B cell (primary cell): ENCODE data around the gene TMPRSS15. TPM values are rescaled to one million over a fixed set of nuclear protein-coding genes. Genes with fewer than 3 reads are reported as not detected.

Source experiments
- ATAC-seq: fragments of 200-7000 bp; cut with Tn5 transposase; one replicate; pipeline ENCODE4 v1.10.0; 2021; ENCODE audit warnings: low read depth, mild to moderate bottlenecking, moderate number of reproducible peaks, moderate library complexity
- CTCF ChIA-PET: fragments of 350-600 bp; sonication (Branson Sonifier 250); formaldehyde crosslinking; loops from one replicate; lab custom pipeline; 2021; ENCODE audit warnings: antibody characterized with exemption, inconsistent platforms; lab: Charles Lee
- POLR2A ChIA-PET: fragments of 350-600 bp; sonication (Branson Sonifier 250); formaldehyde crosslinking; loops from one replicate; lab custom pipeline; 2021; ENCODE audit warnings: antibody characterized with exemption; lab: Charles Lee
- DNase-seq: peaks from one replicate; pipeline ENCODE4 v3.0.0; 2013
- H2AFZ ChIP-seq: 2 replicates; pipeline ENCODE4 v1.6.1; 2012; ENCODE audit warnings: mild to moderate bottlenecking, low read depth, low read length; ENCODE audit not compliant: insufficient read depth, poor library complexity, severe bottlenecking
- H3K27ac ChIP-seq, 2 donors: 1 replicate in 1 of 2; 2 replicates in 1 of 2; pipeline ENCODE4 v1.5.1; 2012 to 2013; ENCODE audit warnings: low read length in 2 of 2, mild to moderate bottlenecking in 2 of 2, moderate library complexity in 1 of 2
- H3K27me3 ChIP-seq, 4 experiments: fragments of 200-600 bp in 1 of 4; sonication (generic) in 1 of 4; replicated peaks in 1 of 4; 1 replicate in 2 of 4; 2 replicates in 2 of 4; pipeline versions ENCODE4 v1.6.1 to v1.7.0; 2013 to 2016; ENCODE audit warnings: low read length in 3 of 4, mild to moderate bottlenecking in 2 of 4, mixed read lengths in 1 of 4, moderate library complexity in 1 of 4; ENCODE audit not compliant: insufficient read depth in 4 of 4, control insufficient read depth in 3 of 4; ENCODE audit errors: control extremely low read depth in 1 of 4
- H3K36me3 ChIP-seq, 2 experiments: replicated peaks in 1 of 2; 1 replicate in 1 of 2; 2 replicates in 1 of 2; pipeline versions ENCODE4 v1.6.1 to v1.7.1; 2013; ENCODE audit warnings: low read length in 1 of 2; ENCODE audit not compliant: insufficient read depth in 2 of 2, control insufficient read depth in 1 of 2; ENCODE audit errors: control extremely low read depth in 1 of 2, extremely low read depth in 1 of 2
- H3K4me1 ChIP-seq, 2 donors: fragments of 200-600 bp in 1 of 2; sonication (generic) in 1 of 2; 1 replicate in 1 of 2; 2 replicates in 1 of 2; pipeline versions ENCODE4 v1.5.1 to v1.6.1; 2013 to 2017; ENCODE audit warnings: low read length in 2 of 2; ENCODE audit not compliant: control insufficient read depth in 2 of 2, insufficient read depth in 2 of 2
- H3K4me2 ChIP-seq: replicated peaks from 2 replicates; pipeline ENCODE3; 2012; ENCODE audit warnings: mild to moderate bottlenecking, low read depth, low read length; ENCODE audit not compliant: poor library complexity, severe bottlenecking
- H3K4me3 ChIP-seq, 5 experiments: fragments of 200-600 bp in 1 of 5; sonication (generic) in 1 of 5; 1 replicate in 3 of 5; 2 replicates in 2 of 5; pipeline versions ENCODE4 v1.5.1 to v1.7.0; 2011 to 2016; ENCODE audit warnings: low read length in 4 of 5, mild to moderate bottlenecking in 4 of 5, low read depth in 2 of 5, control low read depth in 1 of 5, moderate library complexity in 1 of 5; ENCODE audit not compliant: insufficient read depth in 1 of 5; ENCODE audit errors: control extremely low read depth in 1 of 5, extremely low read depth in 1 of 5
- H3K79me2 ChIP-seq: fragments of 200-600 bp; sonication (generic); one replicate; pipeline ENCODE4 v1.6.0; 2016; ENCODE audit warnings: low read length; ENCODE audit not compliant: control insufficient read depth, insufficient read depth
- H3K9ac ChIP-seq: fragments of 200-600 bp; sonication (generic); 2 replicates; pipeline ENCODE4 v1.6.1; 2017; ENCODE audit warnings: mild to moderate bottlenecking, low read length, moderate library complexity
- H3K9me3 ChIP-seq, 3 donors: one replicate each; pipeline versions ENCODE4 v1.6.1 to v1.7.1; 2013; ENCODE audit warnings: low read length in 2 of 3; ENCODE audit not compliant: control insufficient read depth in 2 of 3, insufficient read depth in 1 of 3; ENCODE audit errors: control extremely low read depth in 1 of 3
- H4K20me1 ChIP-seq: 2 replicates; pipeline ENCODE4 v1.6.0; 2012; ENCODE audit warnings: mild to moderate bottlenecking, low read length; ENCODE audit not compliant: insufficient read depth, control insufficient read depth, poor library complexity, severe bottlenecking
- H3K27ac Mint-ChIP-seq: one replicate; pipeline ENCODE4 v1.8.0; 2021; ENCODE audit warnings: mixed read lengths
- H3K27me3 Mint-ChIP-seq: one replicate; pipeline ENCODE4 v1.8.0; 2021; ENCODE audit warnings: mixed read lengths
- H3K4me1 Mint-ChIP-seq: one replicate; pipeline ENCODE4 v1.8.0; 2021; ENCODE audit warnings: mixed read lengths
- H3K4me3 Mint-ChIP-seq: one replicate; pipeline ENCODE4 v1.8.0; 2021; ENCODE audit warnings: mixed read lengths
- H3K9me3 Mint-ChIP-seq: one replicate; pipeline ENCODE4 v1.8.0; 2022; ENCODE audit warnings: mixed read lengths; ENCODE audit not compliant: insufficient read depth
- EZH2 ChIP-seq: IDR thresholded peaks from 2 replicates; pipeline ENCODE4 v1.6.1; 2012; ENCODE audit warnings: borderline replicate concordance, low read depth, mild to moderate bottlenecking, moderate library complexity, low read length; ENCODE audit not compliant: insufficient read depth, poor library complexity, severe bottlenecking
- WGBS: methylation state at CpG from one replicate; pipeline ENCODE4 v1.1.5; 2013; ENCODE audit warnings: missing lambda C conversion rate; ENCODE audit not compliant: insufficient coverage; 5-methylcytosine and 5-hydroxymethylcytosine counted together
- intact Hi-C: fragments of 100-400 bp; cut with micrococcal nuclease; formaldehyde crosslinking; loops from one replicate; pipeline ENCODE4 v1.10.0; 2022
- polyA plus RNA-seq: library from polyadenylated mRNA; depleted of rRNA; stranded (reverse); fragments of >200 nt; gene quantifications from 2 replicates; pipeline ENCODE4 v1.2.3, GENCODE V29; 2012
- total RNA-seq, 2 donors: library from RNA; stranded (reverse); fragments of 120-200 nt in 1 of 2; gene quantifications; 1 replicate in 1 of 2; 2 replicates in 1 of 2; pipeline versions ENCODE4 v1.2.3 to v1.2.4, GENCODE V29; 2013 to 2022
- TF ChIP-seq, protein P1 (sequence below): fragments of 200-600 bp; IDR thresholded peaks from one replicate; pipeline ENCODE4 v1.8.0; 2022; ENCODE audit warnings: antibody characterized with exemption, mild to moderate bottlenecking

Gene TMPRSS15
- total and polyA plus RNA-seq, 2 donors (not counting 1 experiment from before 2014, with no cell fraction given), result 0.04 TPM; not detected in 1

DNA sequence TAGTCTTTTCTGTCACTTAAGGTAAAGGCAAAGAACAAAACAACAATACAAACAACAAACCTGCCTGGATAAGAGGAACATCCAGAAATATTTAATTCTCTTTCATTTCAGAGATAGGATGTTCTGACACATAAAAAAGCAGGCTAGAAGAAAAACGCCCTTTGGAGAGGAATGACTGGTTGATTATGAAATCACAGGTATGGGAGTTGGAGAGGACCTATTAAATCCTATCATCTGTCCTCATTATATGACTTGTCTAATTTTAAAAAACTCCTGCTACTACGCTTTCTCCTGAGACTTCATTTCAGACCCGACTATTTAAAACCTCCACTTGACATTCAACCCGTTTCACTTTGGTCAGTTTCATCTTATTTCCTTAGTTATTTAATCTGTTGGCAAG is 54.1 kb downstream of the TMPRSS15 start:
- WGBS, result 100% methylated on average over 1 of the region's 4 CpGs
- no peak overlapping the region for H3K27ac ChIP-seq
- no peak for ATAC-seq
- no peaks in the 10 kb centered on the region for H4K20me1 ChIP-seq
- H3K27me3 ChIP-seq, result no peaks in the 10 kb centered on the region
- intact Hi-C loops, result no loop called here
- no peak overlapping the region for H3K4me3 ChIP-seq
- Mint-ChIP-seq H3K27me3 (no peaks in the 10 kb centered on the region), H3K4me1 (no peaks in the 10 kb centered on the region), H3K4me3 (no peak overlapping the region), H3K9me3 (no peaks in the 10 kb centered on the region), H3K27ac (no peak overlapping the region)
- TF ChIP-seq EZH2, result no peak
- TF ChIP-seq, protein P1, sequence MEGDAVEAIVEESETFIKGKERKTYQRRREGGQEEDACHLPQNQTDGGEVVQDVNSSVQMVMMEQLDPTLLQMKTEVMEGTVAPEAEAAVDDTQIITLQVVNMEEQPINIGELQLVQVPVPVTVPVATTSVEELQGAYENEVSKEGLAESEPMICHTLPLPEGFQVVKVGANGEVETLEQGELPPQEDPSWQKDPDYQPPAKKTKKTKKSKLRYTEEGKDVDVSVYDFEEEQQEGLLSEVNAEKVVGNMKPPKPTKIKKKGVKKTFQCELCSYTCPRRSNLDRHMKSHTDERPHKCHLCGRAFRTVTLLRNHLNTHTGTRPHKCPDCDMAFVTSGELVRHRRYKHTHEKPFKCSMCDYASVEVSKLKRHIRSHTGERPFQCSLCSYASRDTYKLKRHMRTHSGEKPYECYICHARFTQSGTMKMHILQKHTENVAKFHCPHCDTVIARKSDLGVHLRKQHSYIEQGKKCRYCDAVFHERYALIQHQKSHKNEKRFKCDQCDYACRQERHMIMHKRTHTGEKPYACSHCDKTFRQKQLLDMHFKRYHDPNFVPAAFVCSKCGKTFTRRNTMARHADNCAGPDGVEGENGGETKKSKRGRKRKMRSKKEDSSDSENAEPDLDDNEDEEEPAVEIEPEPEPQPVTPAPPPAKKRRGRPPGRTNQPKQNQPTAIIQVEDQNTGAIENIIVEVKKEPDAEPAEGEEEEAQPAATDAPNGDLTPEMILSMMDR, result no peak
- H3K4me2 ChIP-seq, result no peak overlapping the region
- ChIA-PET CTCF (no interaction called here), POLR2A (no interaction called here)
- no peaks in the 10 kb centered on the region for H3K79me2 ChIP-seq
- H3K36me3 ChIP-seq, result no peaks in the 10 kb centered on the region
- H3K4me1 ChIP-seq, result no peaks in the 10 kb centered on the region
- H2AFZ ChIP-seq, result no peak overlapping the region
- H3K9ac ChIP-seq, result no peak overlapping the region
- H3K9me3 ChIP-seq, result no peaks in the 10 kb centered on the region
- DNase-seq, result no peak

DNA sequence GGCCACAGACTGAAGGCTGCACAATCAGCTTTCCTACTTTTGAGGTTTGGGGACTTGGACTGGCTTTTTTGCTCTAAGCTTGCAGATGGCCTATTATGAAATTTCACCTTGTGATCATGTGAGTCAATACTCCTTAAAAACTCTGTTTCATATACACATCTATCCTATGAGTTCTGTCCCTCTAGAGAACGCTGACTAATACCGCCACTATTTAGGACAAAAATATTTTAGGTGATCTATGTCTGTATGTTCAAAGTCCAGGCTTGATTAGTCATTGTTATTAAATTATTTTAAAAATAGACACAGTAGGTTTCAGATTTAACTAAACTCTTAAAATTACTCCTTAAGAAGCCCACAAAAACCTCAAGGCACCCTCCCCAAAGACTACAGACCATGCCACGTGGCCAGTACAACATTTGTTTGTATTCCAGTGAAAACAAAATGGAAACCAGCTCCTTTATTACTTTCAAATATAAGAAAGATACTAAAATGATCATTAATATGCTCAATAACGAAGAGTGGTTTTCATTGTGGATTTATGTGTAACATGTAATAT is 63.1 kb downstream of the TMPRSS15 start:
- Mint-ChIP-seq H3K27me3 (no peaks in the 10 kb centered on the region), H3K4me3 (no peak overlapping the region), H3K9me3 (no peaks in the 10 kb centered on the region), H3K27ac (no peak overlapping the region), H3K4me1 (no peaks in the 10 kb centered on the region)
- ChIA-PET CTCF (no interaction called here), POLR2A (no interaction called here)
- Histone ChIP-seq H3K4me3 (no peak overlapping the region), H3K9me3 (no peaks in the 10 kb centered on the region), H2AFZ (no peak overlapping the region), H3K4me1 (no peaks in the 10 kb centered on the region), H3K4me2 (no peak overlapping the region), H3K9ac (no peak overlapping the region), H3K36me3 (no peaks in the 10 kb centered on the region), H3K27me3 (no peaks in the 10 kb centered on the region), H3K27ac (no peak overlapping the region), H3K79me2 (no peaks in the 10 kb centered on the region), H4K20me1 (no peaks in the 10 kb centered on the region)
- DNase-seq (no peak), ATAC-seq (no peak)
- no peak for TF ChIP-seq EZH2
- TF ChIP-seq, protein P1, result no peak
- intact Hi-C loops, result no loop called here
- WGBS, result no CpG with 5 or more reads among the region's 4 CpGs
